SK-N-SH treated with all-trans-retinoic acid at 6 μM for 48 hours (cell line): ENCODE results near the gene TADA1.

Source experiments
- ARNTL ChIP-seq: fragments of 450-650 bp; formaldehyde crosslinking; IDR thresholded peaks from 2 replicates; pipeline ENCODE4 v1.5.0; 2020; ENCODE audit warnings: low read depth, mild to moderate bottlenecking, moderate library complexity, borderline replicate concordance
- BACH2 ChIP-seq: fragments of 250-450 bp; sonication (Bioruptor Pico); IDR thresholded peaks from 2 replicates; pipeline ENCODE4 v1.9.0; 2021; ENCODE audit warnings: mild to moderate bottlenecking, borderline replicate concordance
- CSDC2 ChIP-seq: fragments of 250-450 bp; sonication (Bioruptor Pico); IDR thresholded peaks from 2 replicates; pipeline ENCODE4 v1.5.0; 2020; ENCODE audit warnings: mild to moderate bottlenecking, moderate library complexity
- ZFP3 ChIP-seq: fragments of 250-450 bp; sonication (Bioruptor Pico); IDR thresholded peaks from 2 replicates; pipeline ENCODE4 v1.5.0; 2020; ENCODE audit warnings: mild to moderate bottlenecking, moderate library complexity
- ZNF565 ChIP-seq: fragments of 450-650 bp; formaldehyde crosslinking; conservative IDR thresholded peaks from 2 replicates; pipeline ENCODE4 v1.5.0; 2020; ENCODE audit warnings: low read depth, mild to moderate bottlenecking, moderate library complexity
- ZNF8 ChIP-seq: fragments of 450-650 bp; formaldehyde crosslinking; IDR thresholded peaks from 2 replicates; pipeline ENCODE4 v1.5.0; 2020; ENCODE audit warnings: mild to moderate bottlenecking, moderate library complexity
- TF ChIP-seq, protein P1 (sequence below): fragments of 250-450 bp; sonication (Bioruptor Pico); IDR thresholded peaks from 2 replicates; pipeline ENCODE4 v1.8.0; 2020; ENCODE audit warnings: mild to moderate bottlenecking, moderate library complexity, borderline replicate concordance
- TF ChIP-seq, protein P2 (sequence below): fragments of 250-450 bp; sonication (Bioruptor Pico); IDR thresholded peaks from 2 replicates; pipeline ENCODE4 v1.5.1; 2021; ENCODE audit warnings: mild to moderate bottlenecking, moderate library complexity

DNA sequence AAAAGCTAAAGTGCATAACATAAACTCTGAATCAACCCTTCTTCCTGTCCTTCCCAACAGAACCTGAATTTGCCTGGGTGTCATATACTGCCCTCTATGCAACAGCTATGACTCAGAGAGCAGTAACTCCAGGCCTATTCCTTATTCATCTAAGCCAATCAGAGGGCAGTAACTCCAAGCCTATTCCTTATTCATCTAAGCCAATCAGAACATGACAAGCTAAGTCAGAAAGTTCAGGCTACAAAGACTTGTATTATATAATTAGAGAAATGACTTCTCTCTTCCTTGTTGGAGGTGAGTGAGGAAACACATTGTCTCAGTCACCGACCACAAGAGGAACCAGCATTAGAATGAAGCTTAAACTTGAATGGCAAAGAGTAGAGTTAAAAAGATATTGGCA lies 26.2 kb upstream of the TADA1 start:
- TF ChIP-seq ZFP3 (no peak), ARNTL (CRISPR knock-in tag) (no peak), ZNF565 (CRISPR knock-in tag) (no peak), BACH2 (CRISPR knock-in tag) (no peak), CSDC2 (CRISPR knock-in tag) (no peak), ZNF8 (CRISPR knock-in tag) (no peak)
- TF ChIP-seq, protein P1, sequence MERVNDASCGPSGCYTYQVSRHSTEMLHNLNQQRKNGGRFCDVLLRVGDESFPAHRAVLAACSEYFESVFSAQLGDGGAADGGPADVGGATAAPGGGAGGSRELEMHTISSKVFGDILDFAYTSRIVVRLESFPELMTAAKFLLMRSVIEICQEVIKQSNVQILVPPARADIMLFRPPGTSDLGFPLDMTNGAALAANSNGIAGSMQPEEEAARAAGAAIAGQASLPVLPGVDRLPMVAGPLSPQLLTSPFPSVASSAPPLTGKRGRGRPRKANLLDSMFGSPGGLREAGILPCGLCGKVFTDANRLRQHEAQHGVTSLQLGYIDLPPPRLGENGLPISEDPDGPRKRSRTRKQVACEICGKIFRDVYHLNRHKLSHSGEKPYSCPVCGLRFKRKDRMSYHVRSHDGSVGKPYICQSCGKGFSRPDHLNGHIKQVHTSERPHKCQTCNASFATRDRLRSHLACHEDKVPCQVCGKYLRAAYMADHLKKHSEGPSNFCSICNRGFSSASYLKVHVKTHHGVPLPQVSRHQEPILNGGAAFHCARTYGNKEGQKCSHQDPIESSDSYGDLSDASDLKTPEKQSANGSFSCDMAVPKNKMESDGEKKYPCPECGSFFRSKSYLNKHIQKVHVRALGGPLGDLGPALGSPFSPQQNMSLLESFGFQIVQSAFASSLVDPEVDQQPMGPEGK (CRISPR knock-in tag) = no peak
- TF ChIP-seq, protein P2, sequence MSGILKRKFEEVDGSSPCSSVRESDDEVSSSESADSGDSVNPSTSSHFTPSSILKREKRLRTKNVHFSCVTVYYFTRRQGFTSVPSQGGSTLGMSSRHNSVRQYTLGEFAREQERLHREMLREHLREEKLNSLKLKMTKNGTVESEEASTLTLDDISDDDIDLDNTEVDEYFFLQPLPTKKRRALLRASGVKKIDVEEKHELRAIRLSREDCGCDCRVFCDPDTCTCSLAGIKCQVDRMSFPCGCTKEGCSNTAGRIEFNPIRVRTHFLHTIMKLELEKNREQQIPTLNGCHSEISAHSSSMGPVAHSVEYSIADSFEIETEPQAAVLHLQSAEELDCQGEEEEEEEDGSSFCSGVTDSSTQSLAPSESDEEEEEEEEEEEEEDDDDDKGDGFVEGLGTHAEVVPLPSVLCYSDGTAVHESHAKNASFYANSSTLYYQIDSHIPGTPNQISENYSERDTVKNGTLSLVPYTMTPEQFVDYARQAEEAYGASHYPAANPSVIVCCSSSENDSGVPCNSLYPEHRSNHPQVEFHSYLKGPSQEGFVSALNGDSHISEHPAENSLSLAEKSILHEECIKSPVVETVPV (CRISPR knock-in tag) = no peak
